HK-2 (cell line): ENCODE results near the gene PPP2R5B.

Source experiments
- DNase-seq: peaks from one replicate; pipeline ENCODE4 v3.0.0-alpha.2; 2018; ENCODE audit not compliant: unreplicated experiment

PPP2R5B gene

GRCh38 chr11:64929625-64930024 lies 5.1 kb downstream of the PPP2R5B start:
- DNase-seq, result no peak

GRCh38 chr11:64930340-64930739 lies 5.9 kb downstream of the PPP2R5B start:
- no peak for DNase-seq

- no peak for DNase-seq
These were observed 6.8 kb downstream of the PPP2R5B start for GRCh38 chr11:64931290-64931689.

- no peak for DNase-seq
These were observed 7.8 kb downstream of the PPP2R5B start for GRCh38 chr11:64932324-64932723.

GRCh38 chr11:64933213-64933934 lies 8.9 kb downstream of the PPP2R5B start:
- no peak for DNase-seq

GRCh38 chr11:64933935-64934681 lies 9.6 kb downstream of the PPP2R5B start:
- DNase-seq, result no peak

- DNase-seq, result no peak
These were observed 10.3 kb downstream of the PPP2R5B start for GRCh38 chr11:64934682-64935358.

GRCh38 chr11:64935359-64936081 lies 11.0 kb downstream of the PPP2R5B start, which contains the start of gene GPHA2:
TSS of gene GPHA2 (minus strand) at chr11:64935893. CDS start at chr11:64935460, 433 bp downstream.
- no peak for DNase-seq

GRCh38 chr11:64936539-64936938 lies 12.1 kb downstream of the PPP2R5B start:
- DNase-seq, result no peak

GRCh38 chr11:64947208-64947814 lies 22.8 kb downstream of the PPP2R5B start:
- no peak for DNase-seq

GRCh38 chr11:64951529-64951928 lies 27.0 kb downstream of the PPP2R5B start:
- DNase-seq, result no peak

- DNase-seq, result no peak
These were observed 29.7 kb downstream of the PPP2R5B start for GRCh38 chr11:64954201-64954600.

GRCh38 chr11:64959498-64959897 lies 35.0 kb downstream of the PPP2R5B start:
- no peak for DNase-seq

GRCh38 chr11:64960719-64961118 lies 36.2 kb downstream of the PPP2R5B start:
- no peak for DNase-seq

- DNase-seq, result no peak
These were observed 38.7 kb downstream of the PPP2R5B start for GRCh38 chr11:64963072-64963631.

GRCh38 chr11:64967375-64967774 lies 42.9 kb downstream of the PPP2R5B start:
- no peak for DNase-seq

- DNase-seq, result no peak
These were observed 44.7 kb downstream of the PPP2R5B start for GRCh38 chr11:64969209-64969608.

GRCh38 chr11:64970731-64971151 lies 46.3 kb downstream of the PPP2R5B start:
- no peak for DNase-seq

GRCh38 chr11:64971421-64972233 lies 47.1 kb downstream of the PPP2R5B start, which contains the start of gene MAJIN:
TSS of gene MAJIN (minus strand) at chr11:64972108. CDS start at chr11:64959405, 12,703 bp downstream.
- peak; percentile 93 for DNase-seq

GRCh38 chr11:64974124-64974523 lies 49.6 kb downstream of the PPP2R5B start:
- no peak for DNase-seq
